GM18507 (cell line): Measurements from ENCODE around the gene ECSCR.
"Not testable (repeated sequence)": the region's sequence is repeated elsewhere in the genome, so short reads cannot be mapped to it uniquely, and the experiment has no call there.

Experiments used
- DNase-seq: peaks from one replicate; pipeline ENCODE4 v3.0.0; 2011; ENCODE audit warnings: low read depth; ENCODE audit not compliant: insufficient read length; ENCODE audit errors: extremely low spot score
- FAIRE-seq: peaks from 2 replicates; lab custom pipeline; 2011; peaks lifted over from hg19 to GRCh38; lab: Jason Lieb, UNC

ECSCR gene, protein sequence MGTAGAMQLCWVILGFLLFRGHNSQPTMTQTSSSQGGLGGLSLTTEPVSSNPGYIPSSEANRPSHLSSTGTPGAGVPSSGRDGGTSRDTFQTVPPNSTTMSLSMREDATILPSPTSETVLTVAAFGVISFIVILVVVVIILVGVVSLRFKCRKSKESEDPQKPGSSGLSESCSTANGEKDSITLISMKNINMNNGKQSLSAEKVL

DNA sequence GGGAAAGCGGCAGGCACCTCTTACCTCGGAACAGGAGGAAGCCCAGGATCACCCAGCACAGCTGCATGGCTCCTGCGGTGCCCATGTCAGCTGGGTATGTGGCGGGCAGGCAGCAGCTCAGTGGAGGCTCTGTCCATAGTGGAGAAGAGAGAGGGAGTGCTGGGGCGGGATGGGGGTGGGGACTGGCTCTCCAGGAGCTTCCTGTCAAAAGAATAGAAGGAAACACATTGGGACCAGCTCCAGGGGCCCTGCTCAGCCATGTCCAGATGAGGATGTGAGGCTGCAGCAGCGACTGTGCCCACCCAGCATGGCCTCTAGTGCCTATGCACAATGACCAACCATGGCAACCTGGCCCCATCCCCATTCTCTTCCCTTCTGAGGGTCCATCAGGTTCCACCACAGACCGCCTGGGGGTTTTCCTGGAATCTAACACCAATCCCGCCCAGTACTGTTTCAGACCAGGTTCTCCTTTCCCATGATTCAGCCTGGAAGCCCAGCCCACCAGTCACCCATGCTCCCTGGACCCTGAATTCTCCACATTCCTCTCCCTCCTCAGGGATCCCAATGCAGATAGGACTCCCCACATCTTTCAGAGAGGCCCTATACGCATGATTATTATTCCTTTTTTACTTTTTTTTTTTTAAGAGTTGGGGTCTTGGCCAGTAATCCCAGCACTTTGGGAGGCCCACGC is at the start of gene ECSCR:
ECSCR (minus strand) TSS at position 158 of the 691 bp plus-strand sequence; CDS start at position 85, 73 bp downstream.
- DNase-seq (no peak), FAIRE-seq (no peak)

DNA sequence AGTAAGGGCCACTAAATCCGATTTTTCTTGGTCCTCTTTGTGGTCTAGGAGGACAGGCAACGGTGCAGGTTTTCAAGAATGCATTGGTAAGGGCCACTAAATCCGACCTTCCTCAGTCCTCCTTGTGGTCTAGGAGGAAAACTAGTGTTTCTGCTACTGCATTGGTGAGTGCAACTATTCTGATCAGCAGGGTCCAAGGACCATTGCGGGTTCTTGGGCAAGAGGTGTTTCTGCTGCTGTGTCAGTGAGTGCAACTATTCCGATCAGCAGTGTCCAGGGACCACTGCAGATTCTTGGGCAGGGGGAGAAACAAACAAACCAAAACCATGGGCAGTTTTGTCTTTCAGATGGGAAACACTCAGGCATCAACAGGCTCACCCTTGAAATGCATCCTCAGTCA is 42.2 kb upstream of the ECSCR start:
- not testable (repeated sequence) for FAIRE-seq, DNase-seq

DNA sequence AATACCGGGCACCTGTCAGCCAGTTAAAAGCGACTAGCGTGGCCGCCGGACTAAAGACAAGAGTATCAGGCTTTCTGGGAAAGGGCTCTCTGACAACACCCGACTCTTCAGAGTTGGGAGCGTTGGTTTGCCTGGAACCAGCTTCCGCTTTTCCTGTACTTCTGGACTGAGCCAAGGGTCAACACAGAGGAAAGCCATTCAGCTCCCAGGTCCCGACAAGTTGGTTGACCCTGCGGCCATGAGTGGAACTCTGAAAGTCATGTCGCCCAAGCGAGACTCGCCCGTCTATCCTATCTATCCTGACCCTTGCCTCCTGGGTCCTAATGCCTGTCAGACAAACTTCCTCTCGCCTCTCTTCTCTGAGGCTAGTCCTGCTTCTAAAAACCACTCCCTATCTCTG is 41.3 kb upstream of the ECSCR start:
- not testable (repeated sequence) for DNase-seq, FAIRE-seq

DNA sequence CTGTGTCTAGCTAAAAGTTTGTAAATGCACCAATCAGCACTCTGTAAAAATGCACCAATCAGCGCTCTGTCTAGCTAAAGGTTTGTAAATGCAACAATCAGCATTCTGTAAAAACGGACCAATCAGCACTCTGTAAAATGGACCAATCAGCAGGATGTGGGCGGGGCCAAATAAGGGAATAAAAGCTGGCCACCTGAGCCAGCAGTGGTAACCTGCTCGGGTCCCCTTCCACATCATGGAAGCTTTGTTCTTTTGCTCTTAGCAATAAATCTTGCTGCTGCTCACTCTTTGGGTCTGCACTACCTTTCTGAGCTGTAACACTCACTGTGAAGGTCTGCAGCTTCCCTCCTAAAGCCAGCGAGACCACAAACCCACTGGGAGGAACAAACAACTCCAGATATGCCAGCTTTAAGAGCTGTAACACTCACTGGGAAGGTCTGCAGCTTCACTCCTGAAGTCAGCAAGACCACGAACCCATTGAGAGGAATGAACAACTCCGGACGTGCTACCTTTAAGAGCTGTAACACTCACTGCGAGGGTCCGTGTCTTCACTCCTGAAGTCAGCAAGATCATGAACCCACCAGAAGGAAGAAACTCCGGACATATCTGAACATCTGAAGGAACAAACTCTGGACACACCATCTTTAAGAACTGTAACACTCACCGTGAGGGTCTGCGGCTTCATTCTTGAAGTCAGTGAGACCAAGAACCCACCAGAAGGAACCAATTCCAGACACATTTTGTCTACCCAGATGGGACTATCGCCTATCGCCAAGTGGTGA is 40.7 kb upstream of the ECSCR start:
- not testable (repeated sequence) for DNase-seq, FAIRE-seq

DNA sequence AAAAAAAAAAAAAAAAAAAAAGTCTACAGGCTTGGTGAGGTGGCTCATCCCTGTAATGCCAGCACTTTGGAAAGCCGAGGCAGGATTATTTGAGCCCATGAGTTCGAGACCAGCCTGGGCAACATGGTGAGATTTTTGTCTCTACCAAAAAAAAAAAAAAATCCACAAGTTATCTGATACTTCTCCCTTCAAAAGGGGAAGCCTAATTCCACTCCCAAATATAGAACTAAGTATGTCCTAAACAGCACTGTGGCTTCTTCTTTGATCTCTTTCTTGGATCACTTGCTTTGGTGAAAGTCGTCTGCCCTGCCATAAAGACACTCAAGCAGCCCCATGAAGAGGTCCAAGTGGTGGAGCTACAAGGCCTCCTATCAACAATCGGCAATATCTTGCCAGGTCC is 38.8 kb upstream of the ECSCR start:
- no peak for DNase-seq
- FAIRE-seq: no peak

DNA sequence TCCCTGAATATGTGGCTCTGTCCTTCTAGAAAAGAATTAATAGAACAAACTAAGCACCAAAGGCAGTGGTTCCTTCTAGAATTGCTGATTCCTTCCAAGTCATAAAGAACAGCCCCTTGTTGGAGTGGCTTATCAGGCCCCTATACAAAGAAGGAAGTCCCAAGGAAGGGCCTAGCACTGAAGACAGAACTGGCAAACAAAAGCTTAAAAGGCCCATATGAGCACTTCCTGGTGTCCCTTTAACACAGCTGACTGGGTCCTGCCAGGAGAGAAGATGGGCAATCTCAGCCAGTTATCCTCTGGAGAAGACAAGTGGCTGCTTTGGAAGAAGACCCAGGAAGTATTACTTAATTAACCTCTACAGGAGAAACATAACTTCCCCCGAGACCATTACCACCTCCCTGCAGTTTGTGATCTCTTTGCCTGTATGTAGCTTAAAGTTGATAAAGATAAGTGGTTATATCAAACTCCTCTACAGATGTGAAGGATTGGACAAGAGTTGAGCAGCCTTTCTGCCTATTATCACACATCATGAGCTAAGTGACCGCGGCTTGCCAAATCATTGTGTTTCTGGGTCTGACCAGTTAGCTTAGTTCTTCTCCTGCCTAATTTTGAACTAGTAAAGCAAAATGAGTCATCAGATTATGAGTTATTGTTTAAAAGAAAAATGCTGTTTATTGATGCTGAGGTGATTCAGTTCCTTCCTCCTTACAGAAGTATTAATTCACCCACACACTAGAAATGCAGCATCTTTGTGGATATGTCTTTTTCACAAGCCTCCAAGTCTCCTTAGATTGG is 33.3 kb upstream of the ECSCR start:
- DNase-seq: no peak

DNA sequence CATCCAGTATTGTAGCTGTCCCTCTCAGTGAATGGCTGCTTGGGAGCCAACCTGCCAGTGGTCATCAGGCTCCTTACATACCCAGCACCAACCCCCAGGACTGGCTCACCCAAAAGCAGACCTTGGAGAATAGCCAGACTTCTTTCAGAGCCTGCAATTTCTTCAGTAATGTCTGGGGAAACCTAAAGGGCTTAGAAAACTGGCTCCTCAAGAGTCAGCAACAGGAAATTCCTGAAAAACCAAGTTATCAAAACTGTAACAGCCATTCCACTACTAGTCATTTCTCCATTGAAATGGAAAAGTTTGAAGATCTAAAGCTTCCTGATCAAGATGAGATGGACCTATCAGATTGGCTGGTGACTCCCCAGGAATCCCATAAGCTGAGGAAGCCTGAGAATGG is 32.3 kb upstream of the ECSCR start:
- DNase-seq: no peak

More for the DNA sequence above, 33.3 kb upstream of the ECSCR start:
- no peak for FAIRE-seq

DNA sequence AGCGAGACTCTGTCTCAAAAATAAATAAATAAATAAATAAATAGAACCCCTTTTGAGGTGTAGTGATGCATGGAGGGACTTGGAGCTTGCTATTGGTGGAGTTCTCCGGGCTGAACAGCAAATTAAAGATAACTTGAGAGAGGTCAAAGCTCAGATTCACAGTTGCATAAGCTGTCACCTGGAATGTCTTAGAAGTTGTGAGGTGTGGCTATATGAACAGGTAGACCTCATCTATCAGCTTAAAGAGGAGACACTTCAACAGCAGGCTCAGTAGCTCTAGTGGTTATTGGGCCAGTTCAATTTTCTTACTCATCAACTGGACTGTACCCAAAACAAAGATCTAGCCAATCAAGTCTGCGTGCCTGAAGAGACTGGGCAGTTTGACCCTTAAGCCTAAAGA is 31.7 kb upstream of the ECSCR start:
- DNase-seq (no peak), FAIRE-seq (no peak)

More for the DNA sequence above, 32.3 kb upstream of the ECSCR start:
- FAIRE-seq: no peak

DNA sequence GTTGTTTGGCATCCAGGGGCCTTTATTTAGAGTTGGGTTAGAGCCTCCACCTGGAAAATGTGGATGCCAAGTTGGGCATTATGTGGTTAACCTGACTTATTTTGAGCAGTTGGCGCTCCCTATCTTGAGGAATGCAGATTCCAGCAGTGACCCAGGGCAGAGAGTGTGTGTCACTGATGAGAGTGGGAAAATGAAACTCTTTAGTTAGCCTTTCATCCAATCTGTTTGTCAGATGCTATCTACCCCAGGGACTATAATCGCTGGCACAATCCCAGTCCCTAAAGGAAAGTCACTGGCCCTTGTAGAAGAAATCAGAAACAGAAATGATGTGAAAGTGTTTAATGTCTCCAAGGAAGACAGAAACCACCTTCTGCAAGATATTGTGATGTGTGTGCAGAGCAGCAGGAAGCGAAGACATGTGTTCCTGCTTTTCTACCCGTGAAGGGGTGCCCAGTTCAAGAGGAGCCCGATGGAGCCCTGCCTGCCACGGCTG is 30.2 kb upstream of the ECSCR start:
- no peak for DNase-seq
- no peak for FAIRE-seq

DNA sequence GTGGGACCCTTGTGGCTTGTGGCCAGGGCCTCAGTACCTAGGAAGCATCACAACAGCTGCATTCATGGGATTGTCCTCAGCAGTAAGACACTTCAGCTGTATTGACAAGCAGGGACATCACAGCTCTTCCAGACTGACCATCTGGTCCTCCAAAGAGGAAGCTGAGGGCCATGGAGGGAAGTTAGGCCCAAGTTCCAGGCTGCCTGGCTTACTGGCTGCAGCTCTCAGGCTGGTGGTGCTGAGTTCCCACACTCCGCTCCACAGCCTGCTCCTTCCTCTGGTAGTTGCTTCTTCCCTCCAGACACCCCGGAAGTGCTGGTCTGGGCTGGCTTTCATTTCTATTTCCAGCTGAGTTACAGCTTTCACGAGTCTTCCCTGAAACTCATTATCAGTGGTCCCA is 25.7 kb upstream of the ECSCR start:
- DNase-seq: no peak
- FAIRE-seq: no peak

DNA sequence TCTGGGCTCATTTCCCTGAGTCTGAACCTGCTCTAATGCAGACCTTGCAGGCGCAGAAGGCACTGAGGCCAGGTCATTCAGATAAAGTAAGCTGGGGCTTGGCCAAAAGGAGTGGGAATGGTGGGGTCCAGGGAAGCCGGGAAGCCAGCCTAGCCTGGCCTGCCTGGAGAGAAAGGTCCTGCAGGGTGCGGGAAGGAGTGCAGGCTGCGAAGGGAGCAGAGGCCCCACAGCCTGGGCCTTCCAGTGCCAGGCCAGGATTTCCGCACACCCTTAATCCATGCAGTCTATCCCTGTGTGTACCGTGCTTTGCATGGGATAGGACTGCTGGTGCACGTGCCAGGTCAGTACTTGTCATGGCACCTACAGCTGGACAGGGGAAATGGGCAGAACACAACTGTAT is 23.7 kb upstream of the ECSCR start:
- DNase-seq (no peak), FAIRE-seq (no peak)

DNA sequence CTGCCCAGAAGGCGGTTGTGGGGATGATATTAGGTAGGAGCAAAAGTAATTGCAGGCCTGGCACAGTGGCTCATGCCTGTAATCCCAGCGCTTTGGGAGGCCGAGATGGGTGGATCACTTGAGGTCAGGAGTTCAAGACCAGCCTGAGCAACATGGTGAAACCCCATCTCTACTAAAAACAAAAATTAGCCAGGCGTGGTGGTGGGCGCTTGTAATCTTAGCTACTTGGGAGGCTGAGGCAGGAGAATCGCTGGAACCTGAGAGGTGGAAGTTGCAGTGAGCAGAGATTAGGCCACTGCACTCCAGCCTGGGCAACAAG is 20.3 kb upstream of the ECSCR start:
- not testable (repeated sequence) for FAIRE-seq, DNase-seq

DNA sequence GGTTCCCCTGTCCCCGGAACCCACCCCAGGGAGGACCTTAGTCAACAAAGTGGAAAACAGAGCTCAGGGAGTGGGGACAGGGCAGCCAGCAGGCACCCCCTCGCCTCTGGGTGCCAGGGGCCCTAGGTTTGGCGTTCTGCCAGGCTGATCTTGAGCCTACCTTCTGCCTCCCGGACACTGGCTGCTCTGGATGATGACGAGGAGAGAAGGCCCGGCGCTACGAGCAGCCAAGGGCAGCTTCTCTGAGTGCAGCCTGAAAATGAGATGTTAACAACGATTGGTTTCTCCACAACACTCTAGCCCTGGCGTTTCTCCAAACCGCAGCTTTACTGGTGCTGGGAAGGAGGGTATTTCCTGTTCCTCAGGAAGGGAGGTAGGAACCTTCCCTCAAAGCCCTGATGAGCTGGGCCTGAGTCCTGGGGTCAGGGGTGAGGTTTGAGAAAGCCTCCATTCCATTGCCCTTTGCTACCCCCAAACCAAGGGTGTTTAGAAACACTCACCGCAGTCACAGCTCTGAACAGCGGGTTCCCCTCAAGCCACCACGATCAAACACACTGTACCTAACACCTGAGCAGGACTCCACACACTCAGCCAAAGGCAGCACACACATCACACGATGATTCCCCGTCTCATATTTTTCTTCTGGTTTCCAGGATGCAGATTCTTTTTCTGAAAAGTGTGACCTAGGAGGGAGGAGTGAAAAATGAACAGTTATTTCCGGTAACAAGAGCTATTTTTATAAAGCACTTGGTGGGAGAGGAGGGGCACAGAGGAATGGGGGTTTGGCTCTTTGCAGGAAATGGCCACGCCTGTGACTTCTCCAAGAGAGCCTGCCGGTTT is 19.7 kb upstream of the ECSCR start, which contains the start of gene STING1:
STING1 (minus strand) TSS at position 709 of the 840 bp plus-strand sequence. CDS start 1,054 bp downstream, outside the sequence.
- FAIRE-seq: peak; percentile 75
- DNase-seq: no peak

DNA sequence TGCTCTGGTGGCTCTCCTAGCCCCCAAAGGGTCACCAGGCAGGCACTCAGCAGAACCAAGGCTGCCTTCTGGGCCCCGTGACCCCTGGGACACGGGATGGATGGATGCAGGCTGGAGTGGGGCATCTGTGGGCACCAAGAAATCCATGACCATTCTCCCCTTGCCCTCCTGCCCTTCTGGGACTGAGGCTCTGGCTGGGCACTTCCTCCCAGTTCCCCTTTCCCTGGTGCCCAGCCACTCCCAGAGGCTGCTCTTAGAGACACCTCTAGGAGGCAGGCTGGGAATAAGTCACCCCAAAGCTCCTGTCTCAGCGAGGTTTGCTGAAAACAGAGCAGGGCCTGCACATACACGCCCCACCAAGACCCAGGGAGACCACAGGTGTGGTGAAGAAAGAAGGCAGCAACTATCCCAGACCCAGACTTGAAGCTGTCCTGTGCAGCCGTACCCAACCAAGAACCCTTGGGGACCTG is 19.1 kb upstream of the ECSCR start:
- FAIRE-seq: no peak
- no peak for DNase-seq

DNA sequence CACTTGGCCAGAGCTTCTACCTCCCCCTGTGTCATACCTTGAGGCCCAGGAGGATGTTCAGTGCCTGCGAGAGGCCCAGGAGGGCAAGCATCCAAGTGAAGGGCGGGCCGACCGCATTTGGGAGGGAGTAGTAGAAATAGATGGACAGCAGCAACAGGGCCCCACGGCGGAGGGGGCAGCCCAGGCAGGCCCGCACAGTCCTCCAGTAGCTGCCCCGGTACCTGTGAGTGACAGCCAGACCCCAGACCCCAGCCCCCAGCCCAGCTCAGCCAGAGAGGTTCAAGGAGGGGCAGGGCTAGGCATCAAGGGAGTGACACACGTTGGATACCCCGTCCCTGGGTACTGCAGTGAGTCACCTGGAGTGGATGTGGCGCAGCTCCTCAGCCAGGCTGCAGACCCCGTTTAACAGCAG is 18.6 kb upstream of the ECSCR start:
- DNase-seq: no peak

DNA sequence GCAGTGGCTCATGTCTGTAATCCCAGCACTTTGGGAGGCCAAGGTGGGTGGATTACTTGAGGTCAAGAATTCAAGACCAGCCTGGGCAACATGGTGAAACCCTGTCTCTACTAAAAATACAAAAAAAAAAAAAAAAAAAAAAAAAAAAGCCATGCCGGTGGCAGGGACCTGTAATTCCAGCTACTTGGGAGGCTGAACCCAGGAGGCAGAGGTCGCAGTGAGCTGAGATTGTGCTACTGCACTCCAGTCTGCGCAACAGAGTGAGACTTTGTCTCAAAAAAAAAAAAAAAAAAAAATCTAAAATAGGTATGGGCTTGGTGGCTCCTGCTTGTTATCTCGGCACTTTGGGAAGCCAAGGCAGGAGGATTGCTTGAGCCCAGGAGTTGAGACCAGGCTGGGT is 17.2 kb upstream of the ECSCR start:
- not testable (repeated sequence) for DNase-seq, FAIRE-seq

More for the DNA sequence above, 18.6 kb upstream of the ECSCR start:
- no peak for FAIRE-seq

DNA sequence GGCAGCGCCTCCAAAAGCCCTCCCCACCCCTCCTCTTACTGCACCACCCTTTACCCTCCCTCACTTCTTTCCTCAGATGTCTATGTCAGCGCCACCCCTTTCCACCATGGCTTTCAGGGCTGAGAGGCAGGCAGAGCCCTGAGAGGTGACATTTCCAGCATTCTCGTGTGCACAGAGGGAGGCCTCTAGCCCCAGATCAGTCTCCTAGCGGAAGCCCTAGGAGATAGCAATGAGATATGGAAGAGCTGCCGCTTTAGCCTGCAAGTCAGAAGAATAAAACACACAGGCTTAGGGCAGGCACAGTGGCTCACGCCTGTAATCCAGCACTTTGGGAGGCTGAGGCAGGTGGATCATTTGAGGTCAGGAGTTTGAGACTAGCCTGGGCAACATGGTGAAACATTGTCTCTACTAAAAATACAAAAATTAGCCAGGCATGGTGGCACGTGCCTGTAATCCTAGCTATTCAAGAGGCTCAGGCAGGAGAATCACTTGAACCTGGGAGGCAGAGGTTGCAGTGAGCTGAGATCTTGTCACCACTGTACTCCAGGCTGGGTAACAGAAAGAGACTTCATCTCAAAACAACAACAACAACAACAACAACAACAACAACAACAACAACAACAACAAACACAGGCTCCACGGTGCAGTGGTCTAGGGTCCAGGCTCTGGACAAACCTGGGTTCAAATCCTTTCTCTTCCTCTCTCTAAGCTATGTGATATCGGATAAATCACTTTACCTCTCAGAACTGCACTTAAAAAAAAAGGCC is 16.3 kb upstream of the ECSCR start:
- DNase-seq, FAIRE-seq: not testable (repeated sequence)
